HG03354 (cell line): ENCODE measurements around the gene DCHS1.
A peak's percentile ranks its signal among the peaks of the same experiment; 100 is the strongest.
"Not testable (repeated sequence)": the region's sequence is repeated elsewhere in the genome, so short reads cannot be mapped to it uniquely, and the experiment has no call there.

Experiments
- ATAC-seq: cut with Tn5 transposase; IDR thresholded peaks from one replicate; pipeline ENCODE4 v1.9.1; 2021; ENCODE audit warnings: mild to moderate bottlenecking; ENCODE audit not compliant: unreplicated experiment, poor library complexity, severe bottlenecking

Gene DCHS1, protein sequence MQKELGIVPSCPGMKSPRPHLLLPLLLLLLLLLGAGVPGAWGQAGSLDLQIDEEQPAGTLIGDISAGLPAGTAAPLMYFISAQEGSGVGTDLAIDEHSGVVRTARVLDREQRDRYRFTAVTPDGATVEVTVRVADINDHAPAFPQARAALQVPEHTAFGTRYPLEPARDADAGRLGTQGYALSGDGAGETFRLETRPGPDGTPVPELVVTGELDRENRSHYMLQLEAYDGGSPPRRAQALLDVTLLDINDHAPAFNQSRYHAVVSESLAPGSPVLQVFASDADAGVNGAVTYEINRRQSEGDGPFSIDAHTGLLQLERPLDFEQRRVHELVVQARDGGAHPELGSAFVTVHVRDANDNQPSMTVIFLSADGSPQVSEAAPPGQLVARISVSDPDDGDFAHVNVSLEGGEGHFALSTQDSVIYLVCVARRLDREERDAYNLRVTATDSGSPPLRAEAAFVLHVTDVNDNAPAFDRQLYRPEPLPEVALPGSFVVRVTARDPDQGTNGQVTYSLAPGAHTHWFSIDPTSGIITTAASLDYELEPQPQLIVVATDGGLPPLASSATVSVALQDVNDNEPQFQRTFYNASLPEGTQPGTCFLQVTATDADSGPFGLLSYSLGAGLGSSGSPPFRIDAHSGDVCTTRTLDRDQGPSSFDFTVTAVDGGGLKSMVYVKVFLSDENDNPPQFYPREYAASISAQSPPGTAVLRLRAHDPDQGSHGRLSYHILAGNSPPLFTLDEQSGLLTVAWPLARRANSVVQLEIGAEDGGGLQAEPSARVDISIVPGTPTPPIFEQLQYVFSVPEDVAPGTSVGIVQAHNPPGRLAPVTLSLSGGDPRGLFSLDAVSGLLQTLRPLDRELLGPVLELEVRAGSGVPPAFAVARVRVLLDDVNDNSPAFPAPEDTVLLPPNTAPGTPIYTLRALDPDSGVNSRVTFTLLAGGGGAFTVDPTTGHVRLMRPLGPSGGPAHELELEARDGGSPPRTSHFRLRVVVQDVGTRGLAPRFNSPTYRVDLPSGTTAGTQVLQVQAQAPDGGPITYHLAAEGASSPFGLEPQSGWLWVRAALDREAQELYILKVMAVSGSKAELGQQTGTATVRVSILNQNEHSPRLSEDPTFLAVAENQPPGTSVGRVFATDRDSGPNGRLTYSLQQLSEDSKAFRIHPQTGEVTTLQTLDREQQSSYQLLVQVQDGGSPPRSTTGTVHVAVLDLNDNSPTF (N-terminal part only)

DNA sequence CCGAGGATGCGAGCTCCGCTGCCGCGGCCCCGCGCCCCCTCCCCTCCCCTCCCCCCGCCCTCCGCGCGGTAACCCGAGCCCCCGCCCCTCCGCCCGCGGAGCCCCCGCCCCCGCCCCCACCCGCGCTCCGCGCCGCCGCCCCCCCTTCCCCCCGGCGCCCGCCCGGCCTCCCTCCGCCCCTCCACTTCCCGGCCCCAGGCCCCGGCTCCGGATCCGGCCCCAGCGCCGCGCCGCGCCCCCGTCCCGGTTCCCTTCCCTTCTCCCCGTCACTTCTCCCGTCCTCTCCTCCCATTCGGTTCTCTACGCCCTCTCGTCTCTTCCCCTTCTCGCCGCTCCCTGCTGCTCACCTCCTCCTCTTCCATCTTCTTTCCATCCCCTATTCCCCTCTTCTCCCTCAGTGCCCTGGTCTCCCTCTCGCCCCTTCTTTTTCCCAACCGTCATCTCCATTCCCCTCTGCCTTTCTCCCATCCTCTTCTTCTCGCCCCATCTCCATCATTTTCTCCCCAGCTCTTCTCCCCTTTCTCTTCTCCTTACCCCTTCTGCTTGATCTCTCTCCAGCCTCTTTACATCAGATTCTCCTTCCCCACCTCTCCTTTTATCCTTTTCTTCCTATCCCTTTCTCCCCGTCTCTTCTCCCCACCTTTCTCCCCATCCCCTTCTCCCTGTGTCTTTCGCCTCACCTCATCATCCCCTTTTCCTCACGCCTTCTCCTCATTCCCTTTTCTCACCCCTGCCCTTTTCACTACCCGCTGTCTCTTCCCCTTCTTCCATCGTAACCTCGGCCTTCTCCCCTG, at the start of gene DCHS1:
Gene DCHS1 (minus strand): TSS at position 20 of the 794 bp plus-strand sequence. CDS start 14,196 bp downstream, outside the sequence.
- no peak for ATAC-seq

GRCh38 chr11:6703247-6704063, 47.8 kb upstream of the DCHS1 start:
- peak; percentile 56 for ATAC-seq

DNA sequence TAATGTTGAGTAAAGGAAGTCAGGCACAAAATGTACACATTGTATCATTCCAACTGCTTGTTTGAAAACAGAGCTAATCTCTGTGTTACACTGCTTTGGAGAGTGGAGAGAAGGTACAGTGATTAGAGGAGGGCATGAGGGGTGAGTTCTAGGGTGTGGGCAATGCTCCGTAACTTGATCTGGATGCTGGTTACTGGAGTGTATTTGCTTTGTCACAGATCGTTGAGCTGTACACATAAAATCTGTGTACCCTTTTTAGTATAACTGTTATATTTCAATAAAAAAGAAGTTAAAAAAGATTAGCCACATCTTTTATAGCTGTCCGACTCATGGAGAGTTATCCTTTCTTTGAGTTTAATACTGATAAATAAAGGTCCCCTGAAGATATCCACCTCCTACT, 46.3 kb upstream of the DCHS1 start:
- not testable (repeated sequence) for ATAC-seq

DNA sequence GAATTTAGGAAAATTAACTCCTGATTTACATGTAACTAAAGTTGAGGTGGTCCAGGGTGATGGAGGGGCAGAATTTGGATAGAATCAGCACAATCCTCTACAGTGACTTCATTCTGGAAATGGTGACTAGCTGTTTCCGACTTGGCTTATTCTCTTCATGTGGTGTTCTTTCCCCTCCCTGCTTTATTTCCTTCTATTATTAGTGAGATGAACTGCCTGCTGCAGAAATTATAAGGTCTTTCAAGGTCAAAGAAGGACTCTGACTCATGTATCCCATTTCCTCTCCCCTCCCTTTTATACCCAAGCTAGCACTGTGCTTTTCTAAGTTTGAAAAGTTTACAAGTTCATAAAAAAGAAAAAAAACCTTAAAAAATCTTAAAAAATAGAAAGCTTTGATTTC, 39.8 kb upstream of the DCHS1 start:
- no peak for ATAC-seq

GRCh38 chr11:6694229-6694535, 38.6 kb upstream of the DCHS1 start:
- no peak for ATAC-seq

GRCh38 chr11:6693342-6694228, 38.0 kb upstream of the DCHS1 start:
- ATAC-seq = no peak

GRCh38 chr11:6692128-6692527, 36.5 kb upstream of the DCHS1 start:
- ATAC-seq = no peak

DNA sequence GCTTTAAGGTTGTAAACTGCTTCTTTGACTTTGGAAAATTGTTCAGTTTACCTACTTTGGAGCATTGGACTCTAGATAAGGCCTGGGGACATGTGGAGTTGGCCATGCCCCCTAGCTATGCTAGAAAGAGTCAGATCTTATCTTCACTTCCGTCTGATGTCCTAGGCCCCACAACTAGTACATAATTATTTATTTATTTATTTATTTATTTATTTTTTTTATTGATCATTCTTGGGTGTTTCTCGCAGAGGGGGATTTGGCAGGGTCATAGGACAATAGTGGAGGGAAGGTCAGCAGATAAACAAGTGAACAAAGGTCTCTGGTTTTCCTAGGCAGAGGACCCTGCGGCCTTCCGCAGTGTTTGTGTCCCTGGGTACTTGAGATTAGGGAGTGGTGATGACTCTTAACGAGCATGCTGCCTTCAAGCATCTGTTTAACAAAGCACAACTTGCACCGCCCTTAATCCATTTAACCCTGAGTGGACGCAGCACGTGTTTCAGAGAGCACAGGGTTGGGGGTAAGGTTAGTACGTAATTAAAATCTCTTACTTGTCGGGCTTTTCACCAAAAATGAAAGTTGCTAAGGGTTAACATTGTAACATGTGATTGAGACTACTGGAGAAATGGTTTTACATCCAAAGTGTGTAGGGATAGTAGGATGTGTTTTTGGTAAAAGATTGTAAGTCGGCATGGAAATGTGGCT, 35.0 kb upstream of the DCHS1 start:
- ATAC-seq = not testable (repeated sequence)

DNA sequence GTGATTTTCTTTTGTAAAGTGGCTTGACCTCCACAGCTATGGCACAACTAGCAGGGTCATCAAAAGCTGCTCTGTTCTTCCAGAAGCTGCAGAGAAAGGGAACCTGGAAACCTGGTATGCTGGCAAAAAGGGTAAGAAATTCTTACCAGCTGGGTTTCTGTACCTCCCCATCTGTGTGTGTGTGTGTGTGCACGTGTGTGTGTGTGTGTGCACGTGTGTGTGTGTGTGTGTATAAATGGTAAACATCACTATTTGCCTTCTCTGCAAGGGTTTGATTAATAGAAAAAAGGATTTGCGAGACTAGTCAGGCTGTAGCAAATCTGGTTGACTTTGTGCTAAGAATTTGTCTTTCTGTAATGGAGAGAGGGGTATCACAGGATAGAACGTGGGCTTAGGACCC, 32.3 kb upstream of the DCHS1 start:
- ATAC-seq = no peak

DNA sequence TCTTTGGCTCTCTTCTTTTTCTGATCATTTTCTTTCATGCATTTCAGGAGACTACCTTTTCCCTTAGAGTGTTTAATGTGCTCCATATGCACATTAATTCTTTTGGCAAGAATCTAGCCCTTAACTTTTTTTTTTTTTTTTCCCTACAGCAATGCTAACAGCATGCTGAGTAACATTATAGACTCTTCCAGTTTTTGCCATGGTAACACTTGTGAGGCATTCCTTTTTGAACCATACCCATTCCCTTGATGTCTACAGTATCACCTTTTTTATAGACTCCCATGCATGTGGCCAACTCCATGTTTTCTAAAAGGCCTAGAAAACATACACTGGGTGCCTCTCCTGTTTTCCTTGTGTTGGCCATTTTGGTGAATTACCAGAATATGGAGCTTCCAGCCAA, 30.4 kb upstream of the DCHS1 start:
- ATAC-seq = no peak

DNA sequence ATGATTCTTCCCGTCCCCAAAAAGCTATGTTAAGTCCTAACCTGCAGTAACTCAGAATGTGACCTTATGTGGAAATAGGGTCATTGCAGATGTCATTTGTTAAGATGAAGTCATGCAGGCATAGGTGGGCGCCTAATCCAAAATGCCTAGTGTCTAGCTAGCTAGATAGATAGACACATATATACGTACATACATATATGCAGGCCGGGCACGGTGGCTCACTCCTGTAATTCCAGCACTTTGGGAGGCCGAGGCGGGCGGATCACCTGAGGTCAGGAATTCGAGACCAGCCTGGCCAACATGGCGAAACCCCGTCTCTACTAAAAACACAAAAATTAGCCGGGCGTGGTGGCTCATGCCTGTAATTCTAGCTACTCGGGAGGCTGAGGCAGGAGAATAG, 28.5 kb upstream of the DCHS1 start:
- ATAC-seq = not testable (repeated sequence)

DNA sequence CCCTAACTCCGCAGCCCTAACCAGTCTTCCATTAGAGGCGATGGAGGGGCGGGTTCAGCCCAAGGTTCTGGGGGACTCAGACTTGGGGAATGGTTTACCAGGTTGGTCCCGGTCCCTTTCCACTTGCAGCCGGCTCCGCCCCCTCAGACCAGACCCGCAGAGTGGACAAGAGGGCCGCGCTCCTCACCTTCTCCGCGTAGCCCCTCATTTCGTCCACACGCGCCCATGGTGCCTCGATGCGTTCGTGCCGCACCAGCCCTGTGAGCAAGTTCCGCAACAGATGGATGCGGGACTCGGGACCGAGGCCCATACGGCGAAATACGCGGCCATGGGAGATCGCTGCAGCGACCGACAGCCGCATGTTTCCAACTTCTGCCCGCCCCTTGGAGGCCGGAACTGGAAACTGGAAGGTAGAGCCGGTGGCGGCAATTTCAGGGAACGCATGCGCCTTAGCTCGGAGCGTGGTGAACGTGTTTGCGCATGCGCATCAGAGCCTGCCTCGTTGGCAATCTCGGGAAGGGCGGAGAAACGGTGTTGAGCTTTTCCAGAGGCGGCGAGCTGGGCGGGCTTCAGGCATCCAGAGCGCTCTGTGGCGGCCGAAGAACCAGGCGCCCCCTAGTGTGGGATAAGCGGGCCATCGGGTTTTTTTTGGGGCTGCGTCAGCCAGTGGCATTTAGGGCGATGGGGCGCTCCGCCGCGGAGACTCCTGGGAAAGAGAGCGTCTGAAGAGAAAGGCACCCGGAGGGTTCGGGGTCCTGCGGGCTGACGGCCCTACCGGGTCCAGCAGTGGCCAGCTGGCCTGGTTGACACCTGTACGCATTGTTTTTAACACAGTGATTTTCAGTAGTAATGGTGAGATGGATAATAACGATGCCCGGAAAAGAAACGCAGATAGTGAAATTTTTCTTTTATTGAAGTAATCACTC, 27.6 kb upstream of the DCHS1 start, which contains the start of gene MRPL17:
Gene MRPL17 (minus strand): TSS at position 405 of the 926 bp plus-strand sequence. CDS start 44 bp downstream, at position 361.
- peak; percentile 94 for ATAC-seq

- peak; percentile 6 for ATAC-seq
Observed at GRCh38 chr11:6682591-6682935, 27.0 kb upstream of the DCHS1 start.

DNA sequence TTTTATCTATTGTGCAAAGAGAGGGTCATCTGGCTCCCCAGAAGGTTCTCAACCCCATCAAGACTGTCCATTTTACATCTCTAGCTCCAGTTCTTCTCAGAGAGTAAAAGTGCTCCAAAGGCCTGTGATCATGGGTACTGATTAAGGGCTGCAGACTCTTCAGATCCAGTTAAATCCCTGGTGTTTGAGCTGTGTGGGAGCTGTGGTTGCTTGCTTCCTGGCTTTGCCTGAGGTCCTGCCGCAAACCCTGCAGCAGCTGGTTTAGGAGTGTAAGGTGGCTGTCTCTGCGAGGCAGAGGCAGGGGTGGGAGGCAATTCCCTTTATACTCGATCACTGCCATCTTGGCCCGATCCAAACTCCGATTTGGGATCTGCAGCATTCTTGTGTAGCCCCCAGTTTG, 26.3 kb upstream of the DCHS1 start:
- ATAC-seq = no peak

GRCh38 chr11:6681505-6681904, 25.9 kb upstream of the DCHS1 start:
- ATAC-seq = no peak

GRCh38 chr11:6677018-6677417, 21.4 kb upstream of the DCHS1 start:
- ATAC-seq = no peak
